Sigmoid colon (tissue), 3 donors: ENCODE results near the gene FADD.

Experiments used
- POLR2A ChIP-seq, 2 donors: fragments of 450-650 bp; IDR thresholded peaks; one replicate each; pipeline ENCODE4 v1.6.1; 2016; ENCODE audit warnings: antibody characterized with exemption in 2 of 2, mild to moderate bottlenecking in 2 of 2, moderate library complexity in 2 of 2
- TF ChIP-seq, protein P1 (sequence below), 4 experiments: fragments of 450-650 bp in 3 of 4; fragments of 200-600 bp in 1 of 4; IDR thresholded peaks; one replicate each; pipeline ENCODE4 v1.5.1; 2016 to 2019; ENCODE audit warnings: antibody characterized with exemption in 4 of 4, mild to moderate bottlenecking in 3 of 4, moderate library complexity in 2 of 4

DNA sequence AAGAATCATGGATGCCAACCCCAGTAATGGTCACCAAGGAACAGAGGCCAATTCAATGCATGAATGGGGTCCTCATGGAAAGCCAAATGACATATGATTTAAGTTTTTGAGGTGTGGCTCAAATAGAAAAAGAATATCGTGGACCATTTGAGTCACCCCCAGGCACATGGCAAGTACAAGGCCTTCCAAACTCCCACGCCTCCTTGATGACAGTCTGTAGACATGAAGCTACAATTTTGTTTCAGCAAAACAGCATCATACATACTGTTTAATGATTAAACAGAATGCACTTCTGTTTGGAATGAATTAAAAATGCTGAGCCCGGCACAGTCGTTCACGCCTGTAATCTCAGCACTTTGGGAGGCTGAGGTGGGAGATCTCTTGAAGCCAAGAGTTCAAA, 7.4 kb downstream of the FADD start:
- TF ChIP-seq, protein P1, sequence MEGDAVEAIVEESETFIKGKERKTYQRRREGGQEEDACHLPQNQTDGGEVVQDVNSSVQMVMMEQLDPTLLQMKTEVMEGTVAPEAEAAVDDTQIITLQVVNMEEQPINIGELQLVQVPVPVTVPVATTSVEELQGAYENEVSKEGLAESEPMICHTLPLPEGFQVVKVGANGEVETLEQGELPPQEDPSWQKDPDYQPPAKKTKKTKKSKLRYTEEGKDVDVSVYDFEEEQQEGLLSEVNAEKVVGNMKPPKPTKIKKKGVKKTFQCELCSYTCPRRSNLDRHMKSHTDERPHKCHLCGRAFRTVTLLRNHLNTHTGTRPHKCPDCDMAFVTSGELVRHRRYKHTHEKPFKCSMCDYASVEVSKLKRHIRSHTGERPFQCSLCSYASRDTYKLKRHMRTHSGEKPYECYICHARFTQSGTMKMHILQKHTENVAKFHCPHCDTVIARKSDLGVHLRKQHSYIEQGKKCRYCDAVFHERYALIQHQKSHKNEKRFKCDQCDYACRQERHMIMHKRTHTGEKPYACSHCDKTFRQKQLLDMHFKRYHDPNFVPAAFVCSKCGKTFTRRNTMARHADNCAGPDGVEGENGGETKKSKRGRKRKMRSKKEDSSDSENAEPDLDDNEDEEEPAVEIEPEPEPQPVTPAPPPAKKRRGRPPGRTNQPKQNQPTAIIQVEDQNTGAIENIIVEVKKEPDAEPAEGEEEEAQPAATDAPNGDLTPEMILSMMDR (IDR thresholded peaks at IDR 0.05) = no peak
- no peak for TF ChIP-seq POLR2A (IDR thresholded peaks at IDR 0.05)
